B cell (primary cell): ENCODE data around the gene ANKRD40CL. TPM values are rescaled to one million over a fixed set of nuclear protein-coding genes. Genes with fewer than 3 reads are reported as not detected.
"Not testable (repeated sequence)": the region's sequence is repeated elsewhere in the genome, so short reads cannot be mapped to it uniquely, and the experiment has no call there.

Experiments
- ATAC-seq: fragments of 200-7000 bp; cut with Tn5 transposase; one replicate; pipeline ENCODE4 v1.10.0; 2021; ENCODE audit warnings: low read depth, mild to moderate bottlenecking, moderate number of reproducible peaks, moderate library complexity
- CTCF ChIA-PET: fragments of 350-600 bp; sonication (Branson Sonifier 250); formaldehyde crosslinking; loops from one replicate; lab custom pipeline; 2021; ENCODE audit warnings: antibody characterized with exemption, inconsistent platforms; lab: Charles Lee
- POLR2A ChIA-PET: fragments of 350-600 bp; sonication (Branson Sonifier 250); formaldehyde crosslinking; loops from one replicate; lab custom pipeline; 2021; ENCODE audit warnings: antibody characterized with exemption; lab: Charles Lee
- DNase-seq: peaks from one replicate; pipeline ENCODE4 v3.0.0; 2013
- H2AFZ ChIP-seq: 2 replicates; pipeline ENCODE4 v1.6.1; 2012; ENCODE audit warnings: mild to moderate bottlenecking, low read depth, low read length; ENCODE audit not compliant: insufficient read depth, poor library complexity, severe bottlenecking
- H3K27ac ChIP-seq, 2 donors: 1 replicate in 1 of 2; 2 replicates in 1 of 2; pipeline ENCODE4 v1.5.1; 2012 to 2013; ENCODE audit warnings: low read length in 2 of 2, mild to moderate bottlenecking in 2 of 2, moderate library complexity in 1 of 2
- H3K27me3 ChIP-seq, 4 experiments: fragments of 200-600 bp in 1 of 4; sonication (generic) in 1 of 4; replicated peaks in 1 of 4; 1 replicate in 2 of 4; 2 replicates in 2 of 4; pipeline versions ENCODE4 v1.6.1 to v1.7.0; 2013 to 2016; ENCODE audit warnings: low read length in 3 of 4, mild to moderate bottlenecking in 2 of 4, mixed read lengths in 1 of 4, moderate library complexity in 1 of 4; ENCODE audit not compliant: insufficient read depth in 4 of 4, control insufficient read depth in 3 of 4; ENCODE audit errors: control extremely low read depth in 1 of 4
- H3K36me3 ChIP-seq, 2 experiments: replicated peaks in 1 of 2; 1 replicate in 1 of 2; 2 replicates in 1 of 2; pipeline versions ENCODE4 v1.6.1 to v1.7.1; 2013; ENCODE audit warnings: low read length in 1 of 2; ENCODE audit not compliant: insufficient read depth in 2 of 2, control insufficient read depth in 1 of 2; ENCODE audit errors: control extremely low read depth in 1 of 2, extremely low read depth in 1 of 2
- H3K4me1 ChIP-seq, 2 donors: fragments of 200-600 bp in 1 of 2; sonication (generic) in 1 of 2; 1 replicate in 1 of 2; 2 replicates in 1 of 2; pipeline versions ENCODE4 v1.5.1 to v1.6.1; 2013 to 2017; ENCODE audit warnings: low read length in 2 of 2; ENCODE audit not compliant: control insufficient read depth in 2 of 2, insufficient read depth in 2 of 2
- H3K4me2 ChIP-seq: replicated peaks from 2 replicates; pipeline ENCODE3; 2012; ENCODE audit warnings: mild to moderate bottlenecking, low read depth, low read length; ENCODE audit not compliant: poor library complexity, severe bottlenecking
- H3K4me3 ChIP-seq, 5 experiments: fragments of 200-600 bp in 1 of 5; sonication (generic) in 1 of 5; 1 replicate in 3 of 5; 2 replicates in 2 of 5; pipeline versions ENCODE4 v1.5.1 to v1.7.0; 2011 to 2016; ENCODE audit warnings: low read length in 4 of 5, mild to moderate bottlenecking in 4 of 5, low read depth in 2 of 5, control low read depth in 1 of 5, moderate library complexity in 1 of 5; ENCODE audit not compliant: insufficient read depth in 1 of 5; ENCODE audit errors: control extremely low read depth in 1 of 5, extremely low read depth in 1 of 5
- H3K79me2 ChIP-seq: fragments of 200-600 bp; sonication (generic); one replicate; pipeline ENCODE4 v1.6.0; 2016; ENCODE audit warnings: low read length; ENCODE audit not compliant: control insufficient read depth, insufficient read depth
- H3K9ac ChIP-seq: fragments of 200-600 bp; sonication (generic); 2 replicates; pipeline ENCODE4 v1.6.1; 2017; ENCODE audit warnings: mild to moderate bottlenecking, low read length, moderate library complexity
- H3K9me3 ChIP-seq, 3 donors: one replicate each; pipeline versions ENCODE4 v1.6.1 to v1.7.1; 2013; ENCODE audit warnings: low read length in 2 of 3; ENCODE audit not compliant: control insufficient read depth in 2 of 3, insufficient read depth in 1 of 3; ENCODE audit errors: control extremely low read depth in 1 of 3
- H4K20me1 ChIP-seq: 2 replicates; pipeline ENCODE4 v1.6.0; 2012; ENCODE audit warnings: mild to moderate bottlenecking, low read length; ENCODE audit not compliant: insufficient read depth, control insufficient read depth, poor library complexity, severe bottlenecking
- H3K27ac Mint-ChIP-seq: one replicate; pipeline ENCODE4 v1.8.0; 2021; ENCODE audit warnings: mixed read lengths
- H3K27me3 Mint-ChIP-seq: one replicate; pipeline ENCODE4 v1.8.0; 2021; ENCODE audit warnings: mixed read lengths
- H3K4me1 Mint-ChIP-seq: one replicate; pipeline ENCODE4 v1.8.0; 2021; ENCODE audit warnings: mixed read lengths
- H3K4me3 Mint-ChIP-seq: one replicate; pipeline ENCODE4 v1.8.0; 2021; ENCODE audit warnings: mixed read lengths
- H3K9me3 Mint-ChIP-seq: one replicate; pipeline ENCODE4 v1.8.0; 2022; ENCODE audit warnings: mixed read lengths; ENCODE audit not compliant: insufficient read depth
- CTCF ChIP-seq: fragments of 200-600 bp; IDR thresholded peaks from one replicate; pipeline ENCODE4 v1.8.0; 2022; ENCODE audit warnings: antibody characterized with exemption, mild to moderate bottlenecking
- EZH2 ChIP-seq: IDR thresholded peaks from 2 replicates; pipeline ENCODE4 v1.6.1; 2012; ENCODE audit warnings: borderline replicate concordance, low read depth, mild to moderate bottlenecking, moderate library complexity, low read length; ENCODE audit not compliant: insufficient read depth, poor library complexity, severe bottlenecking
- WGBS: methylation state at CpG from one replicate; pipeline ENCODE4 v1.1.5; 2013; ENCODE audit warnings: missing lambda C conversion rate; ENCODE audit not compliant: insufficient coverage; 5-methylcytosine and 5-hydroxymethylcytosine counted together
- intact Hi-C: fragments of 100-400 bp; cut with micrococcal nuclease; formaldehyde crosslinking; loops from one replicate; pipeline ENCODE4 v1.10.0; 2022
- polyA plus RNA-seq: library from polyadenylated mRNA; depleted of rRNA; stranded (reverse); fragments of >200 nt; gene quantifications from 2 replicates; pipeline ENCODE4 v1.2.3, GENCODE V29; 2012
- total RNA-seq, 2 donors: library from RNA; stranded (reverse); fragments of 120-200 nt in 1 of 2; gene quantifications; 1 replicate in 1 of 2; 2 replicates in 1 of 2; pipeline versions ENCODE4 v1.2.3 to v1.2.4, GENCODE V29; 2013 to 2022

Gene ANKRD40CL
- total and polyA plus RNA-seq, 2 donors (not counting 1 experiment from before 2014, with no cell fraction given), result not detected

- H3K27ac Mint-ChIP-seq, result no peak overlapping the region
- no peak overlapping the region for H3K4me2 ChIP-seq
- no peak overlapping the region for H3K9ac ChIP-seq
- no peaks in the 10 kb centered on the region for H3K27me3 ChIP-seq
- no peaks in the 10 kb centered on the region for H3K9me3 Mint-ChIP-seq
- ChIA-PET POLR2A (no interaction called here), CTCF (interaction anchor here (1.1 to 1.5 kb wide), 2 partner anchors 13 to 23 kb away, joined by 5 to 6 read pairs; no protein-coding TSS in a partner anchor)
- intact Hi-C loops, result no loop called here
- H3K27ac ChIP-seq, result no peak overlapping the region
- H3K27me3 Mint-ChIP-seq, result peaks cover under 1% of the 10 kb centered on the region
- no peak overlapping the region for H3K4me3 Mint-ChIP-seq
- H3K4me1 ChIP-seq, result no peaks in the 10 kb centered on the region
- ATAC-seq, result no peak
- no peaks in the 10 kb centered on the region for H3K79me2 ChIP-seq
- H3K4me1 Mint-ChIP-seq, result no peaks in the 10 kb centered on the region
- no peak for DNase-seq
- no peak overlapping the region for H2AFZ ChIP-seq
- 95% methylated on average over 9 of the region's 11 CpGs for WGBS
- TF ChIP-seq CTCF (no peak), EZH2 (no peak)
- H3K9me3 ChIP-seq, result no peaks in the 10 kb centered on the region
- H3K36me3 ChIP-seq, result no peaks in the 10 kb centered on the region
- no peak overlapping the region for H3K4me3 ChIP-seq
- H4K20me1 ChIP-seq, result no peaks in the 10 kb centered on the region
These were observed 38.9 kb upstream of the ANKRD40CL start for GRCh38 chr17:50806141-50806643.

- intact Hi-C loops, result no loop called here
- Histone ChIP-seq H3K27me3 (no peaks in the 10 kb centered on the region), H3K4me3 (no peak overlapping the region), H3K36me3 (no peaks in the 10 kb centered on the region), H4K20me1 (no peaks in the 10 kb centered on the region), H3K9ac (no peak overlapping the region), H2AFZ (no peak overlapping the region), H3K79me2 (no peaks in the 10 kb centered on the region), H3K27ac (no peak overlapping the region), H3K4me2 (no peak overlapping the region), H3K9me3 (no peaks in the 10 kb centered on the region), H3K4me1 (no peaks in the 10 kb centered on the region)
- no peak for TF ChIP-seq CTCF
- no peak for TF ChIP-seq EZH2
- ATAC-seq, result no peak
- CTCF ChIA-PET, result interaction anchor here (1.5 kb wide), 1 partner anchor 13 kb away, joined by 6 read pairs; no protein-coding TSS in a partner anchor
- Mint-ChIP-seq H3K27ac (no peak overlapping the region), H3K4me3 (no peak overlapping the region), H3K9me3 (no peaks in the 10 kb centered on the region), H3K4me1 (no peaks in the 10 kb centered on the region), H3K27me3 (no peaks in the 10 kb centered on the region)
- POLR2A ChIA-PET, result no interaction called here
- no peak for DNase-seq
- 100% methylated on average over 2 of the region's 6 CpGs for WGBS
These were observed 38.2 kb upstream of the ANKRD40CL start for GRCh38 chr17:50805486-50805885.

- CTCF ChIA-PET, DNase-seq, H3K79me2 ChIP-seq, H3K9ac ChIP-seq, ATAC-seq, H3K9me3 Mint-ChIP-seq, H3K27ac ChIP-seq, H4K20me1 ChIP-seq, H2AFZ ChIP-seq, H3K4me2 ChIP-seq, H3K4me3 Mint-ChIP-seq, intact Hi-C loops, POLR2A ChIA-PET, H3K27me3 ChIP-seq, H3K9me3 ChIP-seq, H3K36me3 ChIP-seq, H3K4me1 ChIP-seq, H3K4me1 Mint-ChIP-seq, H3K27ac Mint-ChIP-seq, H3K27me3 Mint-ChIP-seq, H3K4me3 ChIP-seq: not testable (repeated sequence)
- WGBS, result 97% methylated on average over 4 of the region's 13 CpGs
These were observed 37.6 kb upstream of the ANKRD40CL start for GRCh38 chr17:50804749-50805475.
